Activated CD4-positive, alpha-beta T cell treated with anti-CD3 and anti-CD28 coated beads, Interleukin-2, amount 50 U/mL, for 48 hours (primary cell): ENCODE results near the gene RCOR1.

Experiments
- DNase-seq, 2 experiments: peaks; one replicate each; pipeline ENCODE4 v3.0.0-alpha.2; 2020

The RCOR1 gene

DNA sequence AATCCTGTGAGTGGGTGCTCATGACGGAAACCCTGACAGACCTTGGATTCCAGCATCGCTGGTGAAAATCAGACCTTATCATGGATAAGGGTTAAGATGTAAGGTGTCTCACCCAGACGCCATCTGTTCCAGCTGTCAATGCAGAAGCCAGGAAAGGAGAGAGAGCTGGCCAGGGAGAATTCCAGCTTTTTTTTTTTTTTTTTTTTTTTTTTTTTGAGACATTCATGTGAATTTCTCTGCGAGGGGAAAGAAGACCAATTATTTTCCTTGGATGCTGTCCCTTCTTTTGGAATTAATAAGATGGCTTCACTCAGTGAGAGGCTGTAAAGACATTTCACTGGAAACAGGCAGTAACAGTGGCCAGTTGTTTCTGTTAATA, 186.6 kb downstream of the RCOR1 start:
- DNase-seq = no peak

DNA sequence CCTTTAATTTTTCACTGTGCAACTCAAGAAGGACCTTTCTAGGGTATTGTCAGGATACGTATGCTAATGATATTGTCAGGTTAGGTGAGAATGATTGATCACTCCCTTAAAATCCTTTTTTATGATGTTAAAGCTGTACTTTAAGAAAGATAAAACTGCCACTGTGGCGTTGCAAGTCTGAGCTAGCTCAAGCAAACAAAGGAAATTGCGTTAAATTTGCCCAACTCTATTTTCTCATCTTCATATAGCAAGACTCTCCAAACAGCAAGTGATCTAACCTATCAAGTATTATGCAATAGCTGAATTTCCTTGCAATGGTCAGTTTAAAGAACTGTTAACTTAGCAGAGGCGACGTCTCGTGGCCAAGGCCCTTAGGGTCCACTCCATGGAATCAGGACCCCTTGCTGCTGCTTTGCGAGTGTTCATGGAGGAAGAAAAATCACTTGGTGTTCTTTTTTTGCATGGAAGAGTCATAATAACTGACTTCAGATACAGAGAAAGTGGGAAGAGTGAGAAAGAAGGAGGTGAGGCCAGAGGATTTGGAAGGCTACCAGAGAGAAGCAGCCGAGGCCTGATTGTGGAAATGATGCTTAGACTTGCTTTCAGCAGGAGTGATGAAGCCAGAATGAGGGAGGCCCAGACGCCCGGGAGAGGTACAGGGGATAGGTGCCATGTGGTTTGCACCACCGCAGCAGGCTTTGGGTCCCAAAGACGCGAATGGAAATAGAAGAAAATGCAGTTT, 187.3 kb downstream of the RCOR1 start:
- no peak for DNase-seq
